SK-N-MC (cell line): ENCODE results near the gene ITM2B.
A peak's percentile ranks its signal among the peaks of the same experiment; 100 is the strongest.
"Not testable (repeated sequence)": the region's sequence is repeated elsewhere in the genome, so short reads cannot be mapped to it uniquely, and the experiment has no call there.

Experiments
- DNase-seq: peaks from one replicate; pipeline ENCODE4 v3.0.0-alpha.2; 2011; ENCODE audit warnings: low read depth, low spot score
- H3K27ac ChIP-seq: fragments of 200-600 bp; sonication (generic); 2 replicates; pipeline ENCODE4 v1.5.1; 2016; ENCODE audit warnings: mixed run types
- H3K36me3 ChIP-seq: fragments of 200-600 bp; sonication (generic); 2 replicates; pipeline ENCODE4 v1.6.1; 2017; ENCODE audit warnings: antibody characterized with exemption, low read length, mixed read lengths; ENCODE audit not compliant: insufficient read depth
- H3K4me3 ChIP-seq: fragments of 200-600 bp; sonication (generic); 2 replicates; pipeline ENCODE4 v1.5.1; 2016
- H3K9ac ChIP-seq: fragments of 200-600 bp; sonication (generic); 2 replicates; pipeline ENCODE4 v1.8.0; 2017; ENCODE audit warnings: mixed run types, mixed read lengths; ENCODE audit not compliant: insufficient read length
- H3K9me3 ChIP-seq: fragments of 200-600 bp; sonication (generic); 2 replicates; pipeline ENCODE4 v1.6.1; 2017; ENCODE audit warnings: low read depth, mild to moderate bottlenecking, antibody characterized with exemption, low read length, moderate library complexity, mixed read lengths
- EZH2 ChIP-seq: fragments of 200-600 bp; sonication (generic); IDR thresholded peaks from one replicate; pipeline ENCODE4 v1.6.1; 2017; ENCODE audit warnings: antibody characterized with exemption
- FOXP2 ChIP-seq: optimal IDR thresholded peaks from 2 replicates; pipeline ENCODE3; 2011; ENCODE audit warnings: mild to moderate bottlenecking, moderate library complexity; ENCODE audit not compliant: insufficient read depth; ENCODE audit errors: extremely low read length, control extremely low read depth
- POLR2AphosphoS5 ChIP-seq: IDR thresholded peaks from 2 replicates; pipeline ENCODE4 v1.6.1; 2012; ENCODE audit warnings: mild to moderate bottlenecking, low read depth, low read length, borderline replicate concordance

Gene ITM2B

DNA sequence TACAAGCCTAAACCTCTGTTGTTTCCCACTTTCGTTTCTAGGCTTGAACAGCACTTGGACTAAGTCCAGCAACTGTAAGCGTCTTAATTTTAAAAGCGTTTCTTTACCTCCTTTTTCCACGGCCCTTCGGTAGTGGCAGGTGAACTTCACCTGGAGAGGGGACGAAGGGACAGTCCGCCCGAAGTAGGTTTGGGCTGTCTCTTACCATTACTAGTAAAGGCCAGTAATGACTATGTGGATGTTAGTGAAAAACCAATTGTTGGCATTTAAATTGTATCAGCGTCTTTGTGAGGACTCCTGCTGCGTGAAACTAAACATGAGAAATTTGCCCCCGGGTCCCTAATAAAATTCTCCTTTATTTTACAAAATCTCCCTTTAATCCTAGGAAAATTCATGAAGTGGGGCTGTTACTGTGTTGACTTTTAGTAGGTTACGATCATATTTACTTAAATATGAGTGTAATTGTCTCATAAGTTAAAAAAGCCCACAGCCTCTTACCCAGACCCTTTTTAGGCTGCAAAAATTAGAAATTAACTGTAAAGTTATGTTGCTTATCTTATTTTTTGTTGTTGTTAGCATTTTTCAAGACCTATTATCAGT, 983 bp downstream of the ITM2B start:
- Histone ChIP-seq H3K36me3 (peaks cover under 1% of the 10 kb centered on the region), H3K4me3 (peak overlapping the region; percentile 96), H3K9ac (peak overlapping the region; percentile 93), H3K27ac (peak overlapping the region; percentile 94), H3K9me3 (no peaks in the 10 kb centered on the region)
- DNase-seq: peak; percentile 30
- TF ChIP-seq EZH2 (no peak), FOXP2 (no peak), POLR2AphosphoS5 (no peak)

GRCh38 chr13:48234566-48235340, 1.7 kb downstream of the ITM2B start:
- peak overlapping the region; percentile 93 for H3K9ac ChIP-seq
- DNase-seq: no peak
- no peaks in the 10 kb centered on the region for H3K9me3 ChIP-seq
- H3K27ac ChIP-seq: peak overlapping the region; percentile 94
- no peak for TF ChIP-seq FOXP2
- no peak for TF ChIP-seq EZH2
- no peak for TF ChIP-seq POLR2AphosphoS5
- H3K36me3 ChIP-seq: peaks cover 8% of the 10 kb centered on the region
- peak overlapping the region; percentile 96 for H3K4me3 ChIP-seq

DNA sequence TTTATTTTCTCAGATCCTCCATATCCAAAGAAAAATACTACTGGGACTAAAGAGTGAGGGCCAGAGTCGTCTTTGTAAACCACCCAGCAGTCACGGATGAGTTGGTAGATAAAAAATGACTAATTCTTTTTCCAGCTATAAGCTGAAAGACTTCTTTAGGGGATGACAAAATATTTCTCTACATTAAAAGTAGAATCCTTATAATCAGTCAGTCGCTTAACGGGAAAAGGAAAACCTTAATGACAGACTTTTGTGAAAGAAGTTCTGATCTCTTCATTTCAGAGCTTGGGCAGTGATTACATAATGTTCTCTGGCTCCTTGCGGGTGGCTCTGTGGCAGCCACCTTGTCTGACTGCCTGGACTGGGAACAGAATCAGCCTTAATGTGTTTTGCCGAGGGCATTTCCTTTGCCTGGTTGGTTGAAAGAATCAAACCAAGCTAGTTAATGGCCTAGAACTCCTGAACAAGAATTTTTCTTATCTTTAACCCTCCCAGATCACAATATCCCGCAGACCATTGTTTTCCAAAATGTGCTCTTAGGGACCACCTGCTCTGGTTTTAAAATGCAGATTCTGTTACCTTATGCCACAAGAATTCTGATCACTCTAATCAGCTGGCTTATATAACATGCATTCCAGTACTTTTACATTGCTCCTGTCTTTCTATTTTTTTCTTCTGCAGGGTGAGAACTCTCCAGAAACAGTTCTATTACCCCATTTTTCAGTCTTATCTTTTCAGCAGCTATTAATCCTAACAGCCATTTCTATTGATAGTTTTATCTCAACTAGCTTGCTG, 2.5 kb downstream of the ITM2B start:
- peak overlapping the region; percentile 72 for H3K9ac ChIP-seq
- DNase-seq: peak; percentile 68
- H3K9me3 ChIP-seq: no peaks in the 10 kb centered on the region
- peak overlapping the region; percentile 94 for H3K27ac ChIP-seq
- H3K36me3 ChIP-seq: peaks cover 9% of the 10 kb centered on the region
- H3K4me3 ChIP-seq: peak overlapping the region; percentile 96
- TF ChIP-seq POLR2AphosphoS5 (peak; percentile 51; the same call in 1 of the 2 replicates), EZH2 (no peak)

GRCh38 chr13:48236528-48237353, 3.7 kb downstream of the ITM2B start:
- Histone ChIP-seq H3K9ac (no peak overlapping the region), H3K27ac (no peak overlapping the region), H3K36me3 (peaks cover 9% of the 10 kb centered on the region), H3K9me3 (no peaks in the 10 kb centered on the region), H3K4me3 (peak overlapping the region; percentile 96; the same call in 1 of the 2 replicates)
- no peak for TF ChIP-seq EZH2
- no peak for DNase-seq

- not testable (repeated sequence) for H3K27ac ChIP-seq, DNase-seq, H3K9me3 ChIP-seq, H3K36me3 ChIP-seq, H3K9ac ChIP-seq, H3K4me3 ChIP-seq
Observed at GRCh38 chr13:48239369-48239768, 6.4 kb downstream of the ITM2B start.

DNA sequence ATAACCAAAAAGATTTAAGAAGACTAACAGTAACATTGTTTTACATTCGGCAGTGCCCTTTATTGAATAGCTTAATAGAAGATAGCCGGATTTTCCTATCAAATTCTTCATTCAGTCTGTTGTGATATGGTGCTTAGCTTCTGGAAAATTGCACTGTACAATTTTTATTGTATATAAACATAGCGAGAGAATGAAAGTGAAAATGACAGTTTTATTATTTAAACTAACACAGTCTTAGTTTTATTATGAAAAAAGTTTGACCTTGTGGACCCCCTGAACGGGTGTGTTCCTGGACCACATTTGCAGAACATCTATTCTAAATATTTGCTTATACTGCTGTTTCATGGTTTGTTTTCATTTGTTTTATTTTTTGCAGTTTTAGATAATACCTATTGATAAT, 8.6 kb downstream of the ITM2B start:
- peaks cover 9% of the 10 kb centered on the region for H3K36me3 ChIP-seq
- TF ChIP-seq POLR2AphosphoS5 (no peak), EZH2 (no peak), FOXP2 (no peak)
- H3K4me3 ChIP-seq: no peak overlapping the region
- no peak for DNase-seq
- H3K9ac ChIP-seq: no peak overlapping the region
- H3K9me3 ChIP-seq: no peaks in the 10 kb centered on the region
- no peak overlapping the region for H3K27ac ChIP-seq

DNA sequence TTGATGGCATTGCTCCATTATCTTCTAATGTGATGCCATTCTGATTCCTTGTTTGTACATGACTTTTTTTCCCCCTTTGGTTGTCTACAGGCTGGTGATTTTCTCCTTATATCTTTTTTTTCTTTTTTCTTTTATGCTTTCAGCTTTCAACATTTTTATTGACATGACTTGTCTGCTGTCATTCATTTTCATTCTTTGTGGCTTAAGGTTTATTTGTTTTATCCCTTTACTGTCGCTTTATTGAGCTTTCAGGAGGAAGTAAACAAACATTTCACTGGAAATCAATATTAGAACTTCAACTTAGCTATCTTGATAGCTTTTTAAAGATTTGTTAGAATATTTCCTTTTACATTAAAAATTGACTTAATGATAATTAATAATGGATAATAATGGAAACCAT, 9.7 kb downstream of the ITM2B start:
- H3K9me3 ChIP-seq: no peaks in the 10 kb centered on the region

GRCh38 chr13:48244159-48244558, 11.2 kb downstream of the ITM2B start:
- Histone ChIP-seq H3K36me3 (peaks cover 7% of the 10 kb centered on the region), H3K4me3 (no peak overlapping the region), H3K9ac (no peak overlapping the region), H3K9me3 (no peaks in the 10 kb centered on the region), H3K27ac (no peak overlapping the region)
- TF ChIP-seq EZH2 (no peak), FOXP2 (no peak), POLR2AphosphoS5 (no peak)
- DNase-seq: no peak

More for the DNA sequence above, 9.7 kb downstream of the ITM2B start:
- no peak overlapping the region for H3K9ac ChIP-seq
- H3K27ac ChIP-seq: no peak overlapping the region
- TF ChIP-seq FOXP2 (no peak), POLR2AphosphoS5 (no peak), EZH2 (no peak)
- no peak overlapping the region for H3K4me3 ChIP-seq
- DNase-seq: no peak
- H3K36me3 ChIP-seq: peaks cover 9% of the 10 kb centered on the region
